Measurements from ENCODE around the gene FAM3A. TPM values are rescaled to one million over a fixed set of nuclear protein-coding genes. Genes with fewer than 3 reads are reported as not detected.
A peak's percentile ranks its signal among the peaks of the same experiment; 100 is the strongest.

Gene FAM3A
- total and polyA plus RNA-seq, 9 of the 15 experiments (the other 6 are each of a cell fraction or from before 2014, with no cell fraction given): 0.75 to 70.6 (median 27.0) TPM

DNA sequence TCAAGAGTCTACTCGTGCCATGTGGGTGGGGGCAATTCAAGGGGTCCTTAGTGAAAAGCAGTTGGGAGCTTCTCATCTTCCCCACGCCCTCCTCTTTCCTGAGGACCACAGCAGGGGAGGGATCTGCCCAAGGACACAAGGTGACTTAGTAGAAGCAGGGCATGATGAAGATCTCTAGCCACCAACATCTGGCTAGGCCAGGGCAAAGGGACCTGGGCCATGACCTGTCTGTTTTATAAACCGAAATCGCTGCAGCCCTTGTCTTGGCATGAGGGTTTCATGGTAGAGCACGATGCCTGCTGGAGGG is 25.5 kb upstream of the FAM3A start (continued):
- TF ChIP-seq MEF2D (tag; conservative IDR thresholded peaks at IDR 0.05; ENCODE audit: low read depth) (peak; percentile 56; the same call in 1 of the 2 replicates), PCBP2 (IDR thresholded peaks at IDR 0.05; ENCODE audit: low read depth, low read length, poor library complexity, severe bottlenecking) (no peak), HDAC8 (tag; IDR thresholded peaks at IDR 0.05) (no peak), RAD21 (CRISPR knock-in tag; conservative IDR thresholded peaks at IDR 0.05 in 1 of 2, IDR thresholded peaks at IDR 0.05 in 1 of 2) (no peak), ZNF444 (CRISPR knock-in tag; IDR thresholded peaks at IDR 0.05) (no peak), BHLHE40 (IDR thresholded peaks at IDR 0.05; ENCODE audit: low read length) (no peak), PYGO2 (tag; IDR thresholded peaks at IDR 0.05) (no peak), KLF13 (tag; IDR thresholded peaks at IDR 0.05; ENCODE audit: borderline replicate concordance, low read depth) (no peak), RBM15 (IDR thresholded peaks at IDR 0.05; ENCODE audit: insufficient read depth, low read length) (no peak), ZNF316 (IDR thresholded peaks at IDR 0.05) (no peak), SIRT6 (IDR thresholded peaks at IDR 0.05; ENCODE audit: low read depth, low read length) (no peak), SP2 (IDR thresholded peaks at IDR 0.05; ENCODE audit: extremely low read depth, low read depth, low read length, poor library complexity, severe bottlenecking) (no peak), GABPA (tag; conservative IDR thresholded peaks at IDR 0.05; ENCODE audit: low read depth) (no peak), ELF2 (CRISPR knock-in tag; IDR thresholded peaks at IDR 0.05) (0 out of 2 replicates have a peak, but pooled peaks have one; percentile 16), JUN (IDR thresholded peaks at IDR 0.05; ENCODE audit: borderline replicate concordance, low read depth, low read length) (no peak), JUN (CRISPR knock-in tag; IDR thresholded peaks at IDR 0.05; ENCODE audit: borderline replicate concordance) (no peak)
- TF ChIP-seq, protein P1, sequence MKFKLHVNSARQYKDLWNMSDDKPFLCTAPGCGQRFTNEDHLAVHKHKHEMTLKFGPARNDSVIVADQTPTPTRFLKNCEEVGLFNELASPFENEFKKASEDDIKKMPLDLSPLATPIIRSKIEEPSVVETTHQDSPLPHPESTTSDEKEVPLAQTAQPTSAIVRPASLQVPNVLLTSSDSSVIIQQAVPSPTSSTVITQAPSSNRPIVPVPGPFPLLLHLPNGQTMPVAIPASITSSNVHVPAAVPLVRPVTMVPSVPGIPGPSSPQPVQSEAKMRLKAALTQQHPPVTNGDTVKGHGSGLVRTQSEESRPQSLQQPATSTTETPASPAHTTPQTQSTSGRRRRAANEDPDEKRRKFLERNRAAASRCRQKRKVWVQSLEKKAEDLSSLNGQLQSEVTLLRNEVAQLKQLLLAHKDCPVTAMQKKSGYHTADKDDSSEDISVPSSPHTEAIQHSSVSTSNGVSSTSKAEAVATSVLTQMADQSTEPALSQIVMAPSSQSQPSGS (CRISPR knock-in tag; IDR thresholded peaks at IDR 0.05): no peak
- TF ChIP-seq, protein P2, sequence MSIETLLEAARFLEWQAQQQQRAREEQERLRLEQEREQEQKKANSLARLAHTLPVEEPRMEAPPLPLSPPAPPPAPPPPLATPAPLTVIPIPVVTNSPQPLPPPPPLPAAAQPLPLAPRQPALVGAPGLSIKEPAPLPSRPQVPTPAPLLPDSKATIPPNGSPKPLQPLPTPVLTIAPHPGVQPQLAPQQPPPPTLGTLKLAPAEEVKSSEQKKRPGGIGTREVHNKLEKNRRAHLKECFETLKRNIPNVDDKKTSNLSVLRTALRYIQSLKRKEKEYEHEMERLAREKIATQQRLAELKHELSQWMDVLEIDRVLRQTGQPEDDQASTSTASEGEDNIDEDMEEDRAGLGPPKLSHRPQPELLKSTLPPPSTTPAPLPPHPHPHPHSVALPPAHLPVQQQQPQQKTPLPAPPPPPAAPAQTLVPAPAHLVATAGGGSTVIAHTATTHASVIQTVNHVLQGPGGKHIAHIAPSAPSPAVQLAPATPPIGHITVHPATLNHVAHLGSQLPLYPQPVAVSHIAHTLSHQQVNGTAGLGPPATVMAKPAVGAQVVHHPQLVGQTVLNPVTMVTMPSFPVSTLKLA (conservative IDR thresholded peaks at IDR 0.05): no peak
- TF ChIP-seq, protein P3, sequence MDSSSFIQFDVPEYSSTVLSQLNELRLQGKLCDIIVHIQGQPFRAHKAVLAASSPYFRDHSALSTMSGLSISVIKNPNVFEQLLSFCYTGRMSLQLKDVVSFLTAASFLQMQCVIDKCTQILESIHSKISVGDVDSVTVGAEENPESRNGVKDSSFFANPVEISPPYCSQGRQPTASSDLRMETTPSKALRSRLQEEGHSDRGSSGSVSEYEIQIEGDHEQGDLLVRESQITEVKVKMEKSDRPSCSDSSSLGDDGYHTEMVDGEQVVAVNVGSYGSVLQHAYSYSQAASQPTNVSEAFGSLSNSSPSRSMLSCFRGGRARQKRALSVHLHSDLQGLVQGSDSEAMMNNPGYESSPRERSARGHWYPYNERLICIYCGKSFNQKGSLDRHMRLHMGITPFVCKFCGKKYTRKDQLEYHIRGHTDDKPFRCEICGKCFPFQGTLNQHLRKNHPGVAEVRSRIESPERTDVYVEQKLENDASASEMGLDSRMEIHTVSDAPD (CRISPR knock-in tag; IDR thresholded peaks at IDR 0.05): no peak
- TF ChIP-seq, protein P4, sequence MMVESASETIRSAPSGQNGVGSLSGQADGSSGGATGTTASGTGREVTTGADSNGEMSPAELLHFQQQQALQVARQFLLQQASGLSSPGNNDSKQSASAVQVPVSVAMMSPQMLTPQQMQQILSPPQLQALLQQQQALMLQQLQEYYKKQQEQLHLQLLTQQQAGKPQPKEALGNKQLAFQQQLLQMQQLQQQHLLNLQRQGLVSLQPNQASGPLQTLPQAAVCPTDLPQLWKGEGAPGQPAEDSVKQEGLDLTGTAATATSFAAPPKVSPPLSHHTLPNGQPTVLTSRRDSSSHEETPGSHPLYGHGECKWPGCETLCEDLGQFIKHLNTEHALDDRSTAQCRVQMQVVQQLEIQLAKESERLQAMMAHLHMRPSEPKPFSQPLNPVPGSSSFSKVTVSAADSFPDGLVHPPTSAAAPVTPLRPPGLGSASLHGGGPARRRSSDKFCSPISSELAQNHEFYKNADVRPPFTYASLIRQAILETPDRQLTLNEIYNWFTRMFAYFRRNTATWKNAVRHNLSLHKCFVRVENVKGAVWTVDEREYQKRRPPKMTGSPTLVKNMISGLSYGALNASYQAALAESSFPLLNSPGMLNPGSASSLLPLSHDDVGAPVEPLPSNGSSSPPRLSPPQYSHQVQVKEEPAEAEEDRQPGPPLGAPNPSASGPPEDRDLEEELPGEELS (CRISPR knock-in tag; IDR thresholded peaks at IDR 0.05; ENCODE audit: borderline replicate concordance): no peak
- TF ChIP-seq, protein P5, sequence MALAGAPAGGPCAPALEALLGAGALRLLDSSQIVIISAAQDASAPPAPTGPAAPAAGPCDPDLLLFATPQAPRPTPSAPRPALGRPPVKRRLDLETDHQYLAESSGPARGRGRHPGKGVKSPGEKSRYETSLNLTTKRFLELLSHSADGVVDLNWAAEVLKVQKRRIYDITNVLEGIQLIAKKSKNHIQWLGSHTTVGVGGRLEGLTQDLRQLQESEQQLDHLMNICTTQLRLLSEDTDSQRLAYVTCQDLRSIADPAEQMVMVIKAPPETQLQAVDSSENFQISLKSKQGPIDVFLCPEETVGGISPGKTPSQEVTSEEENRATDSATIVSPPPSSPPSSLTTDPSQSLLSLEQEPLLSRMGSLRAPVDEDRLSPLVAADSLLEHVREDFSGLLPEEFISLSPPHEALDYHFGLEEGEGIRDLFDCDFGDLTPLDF (CRISPR knock-in tag; IDR thresholded peaks at IDR 0.05): no peak
